ENCODE data around the gene PCDHGA8.
A peak's percentile ranks its signal among the peaks of the same experiment; 100 is the strongest.
"Not testable (repeated sequence)": the region's sequence is repeated elsewhere in the genome, so short reads cannot be mapped to it uniquely, and the experiment has no call there.

PCDHGA8 gene

GRCh38 chr5:141422742-141423291 is 30.4 kb downstream of the PCDHGA8 start:
- H3K27me3 Mint-ChIP-seq, result peaks cover 13% of the 10 kb centered on the region
- H3K27ac Mint-ChIP-seq, result no peak overlapping the region
- peaks cover 5% of the 10 kb centered on the region for H3K36me3 Mint-ChIP-seq
- H3K4me1 Mint-ChIP-seq, result peaks cover 4% of the 10 kb centered on the region
- peaks cover 17% of the 10 kb centered on the region for H3K9me3 Mint-ChIP-seq
- ATAC-seq (ENCODE audit: low read depth) (no peak), DNase-seq (ENCODE audit: low spot score in 2 of 2) (no peak)
- H3K4me3 Mint-ChIP-seq, result no peak overlapping the region

GRCh38 chr5:141427783-141428426 is 35.5 kb downstream of the PCDHGA8 start:
- H3K27me3 Mint-ChIP-seq, result peaks cover 16% of the 10 kb centered on the region
- H3K9me3 Mint-ChIP-seq, result peaks cover 10% of the 10 kb centered on the region
- peaks cover 6% of the 10 kb centered on the region for H3K4me1 Mint-ChIP-seq
- H3K36me3 Mint-ChIP-seq, result peaks cover 6% of the 10 kb centered on the region
- no peak overlapping the region for H3K4me3 Mint-ChIP-seq
- H3K27ac Mint-ChIP-seq, result no peak overlapping the region
- DNase-seq (ENCODE audit: low spot score in 2 of 2), result no peak
- ATAC-seq (ENCODE audit: low read depth), result no peak

DNA sequence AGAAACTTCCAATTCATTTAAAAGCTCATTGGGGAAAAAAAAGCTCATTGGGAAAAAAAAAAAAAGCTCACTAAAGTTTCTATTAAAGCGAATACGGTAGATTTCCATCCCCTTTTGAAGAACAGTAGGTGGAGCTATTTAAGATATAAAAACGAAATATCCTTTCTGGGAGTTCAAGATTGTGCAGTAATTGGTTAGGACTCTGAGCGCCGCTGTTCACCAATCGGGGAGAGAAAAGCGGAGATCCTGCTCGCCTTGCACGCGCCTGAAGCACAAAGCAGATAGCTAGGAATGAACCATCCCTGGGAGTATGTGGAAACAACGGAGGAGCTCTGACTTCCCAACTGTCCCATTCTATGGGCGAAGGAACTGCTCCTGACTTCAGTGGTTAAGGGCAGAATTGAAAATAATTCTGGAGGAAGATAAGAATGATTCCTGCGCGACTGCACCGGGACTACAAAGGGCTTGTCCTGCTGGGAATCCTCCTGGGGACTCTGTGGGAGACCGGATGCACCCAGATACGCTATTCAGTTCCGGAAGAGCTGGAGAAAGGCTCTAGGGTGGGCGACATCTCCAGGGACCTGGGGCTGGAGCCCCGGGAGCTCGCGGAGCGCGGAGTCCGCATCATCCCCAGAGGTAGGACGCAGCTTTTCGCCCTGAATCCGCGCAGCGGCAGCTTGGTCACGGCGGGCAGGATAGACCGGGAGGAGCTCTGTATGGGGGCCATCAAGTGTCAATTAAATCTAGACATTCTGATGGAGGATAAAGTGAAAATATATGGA is 38.1 kb downstream of the PCDHGA8 start, which contains the start of gene PCDHGA12:
TSS of gene PCDHGA12 (plus strand) at position 176 of the 782 bp plus-strand sequence. CDS start at position 429, 253 bp downstream.
- H3K9me3 Mint-ChIP-seq, result peaks cover 12% of the 10 kb centered on the region
- H3K4me3 Mint-ChIP-seq, result peak within 1 kb of the TSS; percentile 91
- peaks cover 6% of the 10 kb centered on the region for H3K4me1 Mint-ChIP-seq
- DNase-seq (ENCODE audit: low spot score in 2 of 2) (peak in 1 of 2 donors; percentile 51), ATAC-seq (ENCODE audit: low read depth) (peak; percentile 83)
- peaks cover 8% of the 10 kb centered on the region for H3K36me3 Mint-ChIP-seq
- peak within 1 kb of the TSS; percentile 74 for H3K27ac Mint-ChIP-seq
- H3K27me3 Mint-ChIP-seq, result peaks cover 10% of the 10 kb centered on the region

DNA sequence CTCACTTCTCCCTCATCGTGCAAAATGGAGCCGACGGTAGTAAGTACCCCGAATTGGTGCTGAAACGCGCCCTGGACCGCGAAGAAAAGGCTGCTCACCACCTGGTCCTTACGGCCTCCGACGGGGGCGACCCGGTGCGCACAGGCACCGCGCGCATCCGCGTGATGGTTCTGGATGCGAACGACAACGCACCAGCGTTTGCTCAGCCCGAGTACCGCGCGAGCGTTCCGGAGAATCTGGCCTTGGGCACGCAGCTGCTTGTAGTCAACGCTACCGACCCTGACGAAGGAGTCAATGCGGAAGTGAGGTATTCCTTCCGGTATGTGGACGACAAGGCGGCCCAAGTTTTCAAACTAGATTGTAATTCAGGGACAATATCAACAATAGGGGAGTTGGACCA is 38.9 kb downstream of the PCDHGA8 start:
- peak in 1 of 2 donors; percentile 52 for DNase-seq (ENCODE audit: low spot score in 2 of 2)
- H3K4me1 Mint-ChIP-seq, result peaks cover 6% of the 10 kb centered on the region
- peak overlapping the region; percentile 91 for H3K4me3 Mint-ChIP-seq
- H3K27me3 Mint-ChIP-seq, result peaks cover 10% of the 10 kb centered on the region
- H3K36me3 Mint-ChIP-seq, result peaks cover 8% of the 10 kb centered on the region
- H3K9me3 Mint-ChIP-seq, result peaks cover 12% of the 10 kb centered on the region
- H3K27ac Mint-ChIP-seq, result peak overlapping the region; percentile 74
- ATAC-seq (ENCODE audit: low read depth), result peak; percentile 61

- H3K4me1 Mint-ChIP-seq; DNase-seq (ENCODE audit: low spot score in 2 of 2); H3K9me3 Mint-ChIP-seq; ATAC-seq (ENCODE audit: low read depth); H3K36me3 Mint-ChIP-seq: not testable (repeated sequence)
- peak overlapping the region; percentile 24 for H3K27ac Mint-ChIP-seq
- H3K27me3 Mint-ChIP-seq, result peaks cover 10% of the 10 kb centered on the region
- H3K4me3 Mint-ChIP-seq, result peak overlapping the region; percentile 91
These were observed 39.9 kb downstream of the PCDHGA8 start for GRCh38 chr5:141432308-141432707.

- not testable (repeated sequence) for H3K4me1 Mint-ChIP-seq; H3K4me3 Mint-ChIP-seq; DNase-seq (ENCODE audit: low spot score in 2 of 2); H3K36me3 Mint-ChIP-seq; H3K9me3 Mint-ChIP-seq; ATAC-seq (ENCODE audit: low read depth)
- peak overlapping the region; percentile 18 for H3K27ac Mint-ChIP-seq
- peaks cover 10% of the 10 kb centered on the region for H3K27me3 Mint-ChIP-seq
These were observed 40.3 kb downstream of the PCDHGA8 start for GRCh38 chr5:141432726-141433125.

- H3K9me3 Mint-ChIP-seq, result peaks cover 10% of the 10 kb centered on the region
- peaks cover 8% of the 10 kb centered on the region for H3K27me3 Mint-ChIP-seq
- no peak overlapping the region for H3K27ac Mint-ChIP-seq
- DNase-seq (ENCODE audit: low spot score in 2 of 2) (no peak), ATAC-seq (ENCODE audit: low read depth) (no peak)
- peaks cover 6% of the 10 kb centered on the region for H3K4me1 Mint-ChIP-seq
- peaks cover 5% of the 10 kb centered on the region for H3K36me3 Mint-ChIP-seq
- no peak overlapping the region for H3K4me3 Mint-ChIP-seq
These were observed 41.6 kb downstream of the PCDHGA8 start for GRCh38 chr5:141434006-141434405.

GRCh38 chr5:141437221-141437620 is 44.8 kb downstream of the PCDHGA8 start:
- peaks cover 7% of the 10 kb centered on the region for H3K36me3 Mint-ChIP-seq
- no peak overlapping the region for H3K27ac Mint-ChIP-seq
- peaks cover 6% of the 10 kb centered on the region for H3K9me3 Mint-ChIP-seq
- DNase-seq (ENCODE audit: low spot score in 2 of 2) (no peak), ATAC-seq (ENCODE audit: low read depth) (no peak)
- no peaks in the 10 kb centered on the region for H3K4me1 Mint-ChIP-seq
- no peak overlapping the region for H3K4me3 Mint-ChIP-seq
- H3K27me3 Mint-ChIP-seq, result no peaks in the 10 kb centered on the region

DNA sequence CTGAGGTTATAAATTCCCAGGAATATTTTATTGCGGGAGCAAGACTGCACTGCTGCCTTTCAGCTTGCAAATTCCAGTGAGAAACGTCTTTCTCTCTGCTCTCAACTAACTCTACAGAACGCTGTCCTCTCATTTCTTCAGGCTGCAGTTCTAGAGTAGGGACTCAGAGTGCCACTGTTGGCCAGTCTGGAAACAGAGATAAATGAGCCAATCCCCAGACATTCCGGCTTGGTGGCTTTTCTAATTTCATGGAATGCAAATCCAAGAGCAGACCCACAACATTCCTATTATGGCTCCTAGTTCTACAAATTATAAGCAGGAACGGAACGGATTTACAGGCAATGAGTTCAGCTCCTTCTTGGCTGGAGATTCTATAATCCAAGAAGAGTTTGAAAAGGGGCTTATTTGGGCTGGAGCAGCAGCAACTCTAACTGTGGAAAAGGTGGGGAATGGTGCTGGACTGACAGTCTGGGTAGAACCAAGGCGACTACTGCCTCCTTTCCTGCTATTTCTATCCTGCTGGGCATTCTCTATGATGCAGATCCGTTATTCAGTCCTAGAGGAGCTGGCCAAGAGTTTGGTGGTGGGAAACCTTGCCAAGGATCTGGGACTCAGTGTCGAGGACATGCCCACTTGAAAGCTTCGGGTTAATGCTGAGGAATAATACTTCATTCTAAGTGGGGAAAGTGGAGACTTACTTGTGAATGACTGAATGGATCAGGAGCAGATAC is 47.1 kb downstream of the PCDHGA8 start:
- peaks cover under 1% of the 10 kb centered on the region for H3K27me3 Mint-ChIP-seq
- DNase-seq (ENCODE audit: low spot score in 2 of 2), result no peak
- H3K27ac Mint-ChIP-seq, result no peak overlapping the region

GRCh38 chr5:141440341-141440740 is 47.9 kb downstream of the PCDHGA8 start:
- Mint-ChIP-seq H3K4me3 (no peak overlapping the region), H3K9me3 (peaks cover 5% of the 10 kb centered on the region), H3K36me3 (peaks cover 2% of the 10 kb centered on the region), H3K27me3 (peaks cover 2% of the 10 kb centered on the region), H3K27ac (no peak overlapping the region), H3K4me1 (no peaks in the 10 kb centered on the region)
- ATAC-seq (ENCODE audit: low read depth) (no peak), DNase-seq (ENCODE audit: low spot score in 2 of 2) (no peak)

More for the DNA sequence above, 47.1 kb downstream of the PCDHGA8 start:
- Mint-ChIP-seq H3K36me3 (peaks cover 2% of the 10 kb centered on the region), H3K9me3 (peaks cover 5% of the 10 kb centered on the region), H3K4me3 (no peak overlapping the region), H3K4me1 (no peaks in the 10 kb centered on the region)
- ATAC-seq (ENCODE audit: low read depth), result no peak

GRCh38 chr5:141441571-141442170 is 49.2 kb downstream of the PCDHGA8 start:
- H3K27ac Mint-ChIP-seq, result no peak overlapping the region
- peaks cover 5% of the 10 kb centered on the region for H3K9me3 Mint-ChIP-seq
- H3K27me3 Mint-ChIP-seq, result peaks cover 2% of the 10 kb centered on the region
- ATAC-seq (ENCODE audit: low read depth) (no peak), DNase-seq (ENCODE audit: low spot score in 2 of 2) (no peak)
- no peaks in the 10 kb centered on the region for H3K4me1 Mint-ChIP-seq
- H3K4me3 Mint-ChIP-seq, result no peak overlapping the region
- peaks cover 2% of the 10 kb centered on the region for H3K36me3 Mint-ChIP-seq
